Measurements from ENCODE around the gene PAK3.

DNA sequence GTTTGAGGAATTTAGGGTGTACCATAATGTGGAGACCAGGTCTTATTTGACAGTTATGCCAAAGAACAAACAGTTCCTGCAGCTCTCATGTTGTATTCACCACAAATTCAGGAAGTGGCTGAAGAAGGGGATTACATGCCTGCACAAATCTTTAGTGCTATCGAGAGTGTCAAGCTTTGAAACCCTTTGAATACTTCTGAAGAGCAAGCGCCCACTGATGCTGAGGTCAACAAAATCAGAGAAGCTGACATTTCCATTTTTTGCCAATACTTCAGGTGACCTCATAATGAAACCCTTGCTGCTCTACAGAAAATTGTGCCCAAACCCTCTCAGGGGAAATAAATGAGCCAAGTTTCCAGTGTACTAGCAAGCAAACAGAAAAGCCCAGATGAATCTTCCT lies 28.4 kb downstream of the PAK3 start:
- TF ChIP-seq, protein P1, sequence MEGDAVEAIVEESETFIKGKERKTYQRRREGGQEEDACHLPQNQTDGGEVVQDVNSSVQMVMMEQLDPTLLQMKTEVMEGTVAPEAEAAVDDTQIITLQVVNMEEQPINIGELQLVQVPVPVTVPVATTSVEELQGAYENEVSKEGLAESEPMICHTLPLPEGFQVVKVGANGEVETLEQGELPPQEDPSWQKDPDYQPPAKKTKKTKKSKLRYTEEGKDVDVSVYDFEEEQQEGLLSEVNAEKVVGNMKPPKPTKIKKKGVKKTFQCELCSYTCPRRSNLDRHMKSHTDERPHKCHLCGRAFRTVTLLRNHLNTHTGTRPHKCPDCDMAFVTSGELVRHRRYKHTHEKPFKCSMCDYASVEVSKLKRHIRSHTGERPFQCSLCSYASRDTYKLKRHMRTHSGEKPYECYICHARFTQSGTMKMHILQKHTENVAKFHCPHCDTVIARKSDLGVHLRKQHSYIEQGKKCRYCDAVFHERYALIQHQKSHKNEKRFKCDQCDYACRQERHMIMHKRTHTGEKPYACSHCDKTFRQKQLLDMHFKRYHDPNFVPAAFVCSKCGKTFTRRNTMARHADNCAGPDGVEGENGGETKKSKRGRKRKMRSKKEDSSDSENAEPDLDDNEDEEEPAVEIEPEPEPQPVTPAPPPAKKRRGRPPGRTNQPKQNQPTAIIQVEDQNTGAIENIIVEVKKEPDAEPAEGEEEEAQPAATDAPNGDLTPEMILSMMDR (IDR thresholded peaks at IDR 0.05) = no peak
- no peak for TF ChIP-seq POLR2A (IDR thresholded peaks at IDR 0.05)

Measured in thyroid gland (tissue), 4 donors.